ENCODE data around the gene SDSL.

DNA sequence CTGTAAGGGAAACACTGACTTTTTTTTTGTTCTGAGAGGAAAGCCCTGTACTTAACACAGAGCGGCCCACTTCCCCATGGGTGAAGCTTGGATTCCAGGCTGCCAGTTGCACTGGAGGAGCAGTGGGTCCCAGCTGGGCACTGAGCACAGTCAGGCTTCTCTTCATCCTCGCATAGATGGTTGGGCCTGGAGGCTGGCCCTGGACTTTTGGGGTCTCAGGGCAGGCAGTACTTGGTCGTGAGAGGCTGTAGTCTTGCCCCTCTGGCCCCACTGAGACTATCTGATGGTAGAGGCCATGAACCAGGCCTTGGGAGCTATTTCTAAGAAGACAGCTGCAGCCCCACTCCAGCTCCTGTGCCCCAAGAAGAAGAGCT is 55.6 kb downstream of the SDSL start:
- TF ChIP-seq, protein P1, sequence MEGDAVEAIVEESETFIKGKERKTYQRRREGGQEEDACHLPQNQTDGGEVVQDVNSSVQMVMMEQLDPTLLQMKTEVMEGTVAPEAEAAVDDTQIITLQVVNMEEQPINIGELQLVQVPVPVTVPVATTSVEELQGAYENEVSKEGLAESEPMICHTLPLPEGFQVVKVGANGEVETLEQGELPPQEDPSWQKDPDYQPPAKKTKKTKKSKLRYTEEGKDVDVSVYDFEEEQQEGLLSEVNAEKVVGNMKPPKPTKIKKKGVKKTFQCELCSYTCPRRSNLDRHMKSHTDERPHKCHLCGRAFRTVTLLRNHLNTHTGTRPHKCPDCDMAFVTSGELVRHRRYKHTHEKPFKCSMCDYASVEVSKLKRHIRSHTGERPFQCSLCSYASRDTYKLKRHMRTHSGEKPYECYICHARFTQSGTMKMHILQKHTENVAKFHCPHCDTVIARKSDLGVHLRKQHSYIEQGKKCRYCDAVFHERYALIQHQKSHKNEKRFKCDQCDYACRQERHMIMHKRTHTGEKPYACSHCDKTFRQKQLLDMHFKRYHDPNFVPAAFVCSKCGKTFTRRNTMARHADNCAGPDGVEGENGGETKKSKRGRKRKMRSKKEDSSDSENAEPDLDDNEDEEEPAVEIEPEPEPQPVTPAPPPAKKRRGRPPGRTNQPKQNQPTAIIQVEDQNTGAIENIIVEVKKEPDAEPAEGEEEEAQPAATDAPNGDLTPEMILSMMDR (IDR thresholded peaks at IDR 0.05): no peak
- TF ChIP-seq POLR2A (IDR thresholded peaks at IDR 0.05): no peak

Data from Peyer's patch (tissue), 4 donors.